ENCODE results near the gene B3GLCT. TPM values are rescaled to one million over a fixed set of nuclear protein-coding genes. Genes with fewer than 3 reads are reported as not detected.

B3GLCT gene
- total and polyA plus RNA-seq, 2 of the 13 experiments (the other 11 are each of a cell fraction or from before 2014, with no cell fraction given) = 2.0 to 7.1 TPM

DNA sequence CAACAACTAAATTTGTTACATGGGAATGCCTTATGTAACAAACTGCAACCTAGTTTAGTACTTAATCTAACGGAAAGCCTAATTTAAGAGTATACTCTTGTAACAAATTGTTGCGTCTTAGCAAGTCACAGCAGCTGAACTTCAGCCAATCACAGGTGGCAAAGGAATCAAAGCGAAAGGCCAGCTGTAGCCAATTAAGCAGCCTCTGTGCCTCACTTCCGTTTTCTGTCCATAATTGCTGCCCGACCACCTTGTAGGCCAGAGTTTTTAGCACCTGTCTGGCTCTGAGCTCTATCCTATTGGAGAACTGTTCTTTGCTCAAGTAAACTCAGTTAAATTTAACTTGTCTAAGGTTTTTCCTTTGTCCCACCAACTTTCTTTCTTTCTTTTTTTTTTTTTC, 20.0 kb upstream of the B3GLCT start:
- no TSS peak for BruUV-seq (replicated peaks)
- intact Hi-C loops (cut with micrococcal nuclease; ENCODE audit: unreplicated experiment) = loop anchor here (2.0 kb wide), 1 partner anchor 69 kb away; no protein-coding TSS in a partner anchor
- 0 out of 2 replicates have a peak, but pooled peaks cover 19% of the 10 kb centered on the region for H3K4me1 ChIP-seq (ENCODE audit: insufficient read depth, low read length)
- 61% methylated on average over 5 of the region's 5 CpGs for WGBS (ENCODE audit: low lambda C conversion rate)
- ATAC-seq = no peak
- H3K9ac ChIP-seq (ENCODE audit: insufficient read depth, low read depth, low read length) = no peak overlapping the region
- FAIRE-seq = no peak
- ChIA-PET POLR2A (interaction anchor here (0.7 kb wide), 1 partner anchor 18 kb away, joined by 3 read pairs; the partner anchor contains the start of gene HSPH1), CTCF (ENCODE audit: low intra/inter-chr PET ratio, low total read pairs) (no interaction called here)
- in situ Hi-C loops (cut with HindIII; ENCODE audit: extremely low pct_ligation_motif_present, low pct_unique_long_range_greater_than_20kb) = no loop called here
- H3K4me2 ChIP-seq (ENCODE audit: low read depth, low read length) = no peak overlapping the region
- H3K27ac ChIP-seq (ENCODE audit: extremely low read length, insufficient read depth, low read length) = no peak overlapping the region
- H2AFZ ChIP-seq (ENCODE audit: low read length) = no peak overlapping the region
- H4K20me1 ChIP-seq (ENCODE audit: insufficient read depth, low read length) = no peaks in the 10 kb centered on the region
- no peaks in the 10 kb centered on the region for H3K27me3 ChIP-seq (ENCODE audit: control insufficient read depth in 1 of 2, insufficient read depth in 2 of 2, low read length in 2 of 2)
- no peaks in the 10 kb centered on the region for H3K9me3 ChIP-seq (ENCODE audit: low read length)
- H3K4me3 ChIP-seq (replicated peaks in 1 of 3; ENCODE audit: insufficient read depth in 1 of 3, low read depth in 2 of 3, low read length in 3 of 3) = no peak overlapping the region
- no peak for DNase-seq (ENCODE audit: low spot score)
- no peaks in the 10 kb centered on the region for H3K79me2 ChIP-seq (ENCODE audit: insufficient read depth, low read length)
- H3K36me3 ChIP-seq (replicated peaks in 1 of 2; ENCODE audit: control insufficient read depth in 1 of 2, insufficient read depth in 2 of 2, low read length in 2 of 2) = no peaks in the 10 kb centered on the region
- TF ChIP-seq TEAD3 (CRISPR knock-in tag; optimal IDR thresholded peaks at IDR 0.05; ENCODE audit: borderline replicate concordance) (no peak), ZNF143 (CRISPR knock-in tag; IDR thresholded peaks at IDR 0.05) (no peak), ZNF142 (CRISPR knock-in tag; IDR thresholded peaks at IDR 0.05) (no peak), ATF6 (CRISPR knock-in tag; conservative IDR thresholded peaks at IDR 0.05) (no peak), MED8 (CRISPR knock-in tag; IDR thresholded peaks at IDR 0.05; ENCODE audit: insufficient replicate concordance) (no peak), TEF (CRISPR knock-in tag; IDR thresholded peaks at IDR 0.05) (no peak)
- TF ChIP-seq, protein P1, sequence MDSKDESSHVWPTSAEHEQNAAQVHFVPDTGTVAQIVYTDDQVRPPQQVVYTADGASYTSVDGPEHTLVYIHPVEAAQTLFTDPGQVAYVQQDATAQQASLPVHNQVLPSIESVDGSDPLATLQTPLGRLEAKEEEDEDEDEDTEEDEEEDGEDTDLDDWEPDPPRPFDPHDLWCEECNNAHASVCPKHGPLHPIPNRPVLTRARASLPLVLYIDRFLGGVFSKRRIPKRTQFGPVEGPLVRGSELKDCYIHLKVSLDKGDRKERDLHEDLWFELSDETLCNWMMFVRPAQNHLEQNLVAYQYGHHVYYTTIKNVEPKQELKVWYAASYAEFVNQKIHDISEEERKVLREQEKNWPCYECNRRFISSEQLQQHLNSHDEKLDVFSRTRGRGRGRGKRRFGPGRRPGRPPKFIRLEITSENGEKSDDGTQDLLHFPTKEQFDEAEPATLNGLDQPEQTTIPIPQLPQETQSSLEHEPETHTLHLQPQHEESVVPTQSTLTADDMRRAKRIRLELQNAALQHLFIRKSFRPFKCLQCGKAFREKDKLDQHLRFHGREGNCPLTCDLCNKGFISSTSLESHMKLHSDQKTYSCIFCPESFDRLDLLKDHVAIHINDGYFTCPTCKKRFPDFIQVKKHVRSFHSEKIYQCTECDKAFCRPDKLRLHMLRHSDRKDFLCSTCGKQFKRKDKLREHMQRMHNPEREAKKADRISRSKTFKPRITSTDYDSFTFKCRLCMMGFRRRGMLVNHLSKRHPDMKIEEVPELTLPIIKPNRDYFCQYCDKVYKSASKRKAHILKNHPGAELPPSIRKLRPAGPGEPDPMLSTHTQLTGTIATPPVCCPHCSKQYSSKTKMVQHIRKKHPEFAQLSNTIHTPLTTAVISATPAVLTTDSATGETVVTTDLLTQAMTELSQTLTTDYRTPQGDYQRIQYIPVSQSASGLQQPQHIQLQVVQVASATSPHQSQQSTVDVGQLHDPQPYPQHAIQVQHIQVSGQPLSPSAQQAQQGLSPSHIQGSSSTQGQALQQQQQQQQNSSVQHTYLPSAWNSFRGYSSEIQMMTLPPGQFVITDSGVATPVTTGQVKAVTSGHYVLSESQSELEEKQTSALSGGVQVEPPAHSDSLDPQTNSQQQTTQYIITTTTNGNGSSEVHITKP (CRISPR knock-in tag; IDR thresholded peaks at IDR 0.05; ENCODE audit: low read depth) = no peak
- TF ChIP-seq, protein P2, sequence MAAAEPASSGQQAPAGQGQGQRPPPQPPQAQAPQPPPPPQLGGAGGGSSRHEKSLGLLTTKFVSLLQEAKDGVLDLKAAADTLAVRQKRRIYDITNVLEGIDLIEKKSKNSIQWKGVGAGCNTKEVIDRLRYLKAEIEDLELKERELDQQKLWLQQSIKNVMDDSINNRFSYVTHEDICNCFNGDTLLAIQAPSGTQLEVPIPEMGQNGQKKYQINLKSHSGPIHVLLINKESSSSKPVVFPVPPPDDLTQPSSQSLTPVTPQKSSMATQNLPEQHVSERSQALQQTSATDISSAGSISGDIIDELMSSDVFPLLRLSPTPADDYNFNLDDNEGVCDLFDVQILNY (CRISPR knock-in tag; conservative IDR thresholded peaks at IDR 0.05) = no peak
